GM21723 (cell line): ENCODE data around the gene CYP2D6.
"Not testable (repeated sequence)": the region's sequence is repeated elsewhere in the genome, so short reads cannot be mapped to it uniquely, and the experiment has no call there.

Source experiments
- ATAC-seq: cut with Tn5 transposase; IDR thresholded peaks from one replicate; pipeline ENCODE4 v1.9.1; 2021; ENCODE audit warnings: mild to moderate bottlenecking, moderate library complexity; ENCODE audit not compliant: unreplicated experiment

The CYP2D6 gene

DNA sequence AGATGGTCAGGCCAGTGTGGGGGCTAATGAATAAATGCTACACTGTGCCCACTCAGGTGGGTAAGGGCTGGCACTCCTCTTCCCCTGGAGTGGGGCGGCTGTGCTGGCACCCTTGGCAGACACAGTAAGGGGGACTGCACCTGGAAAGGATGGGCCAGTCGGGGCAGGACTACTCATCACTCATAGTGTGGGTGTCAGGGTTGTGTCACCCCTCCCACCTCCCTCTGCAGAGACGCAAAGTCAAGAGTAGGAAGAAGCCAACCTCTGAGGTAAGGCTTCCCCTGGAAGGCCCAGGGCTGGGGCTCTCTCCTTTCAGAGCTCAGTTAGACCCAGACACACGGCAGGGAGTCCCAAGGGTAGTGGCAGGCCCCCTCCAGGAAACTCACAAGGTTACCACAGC, 5.1 kb upstream of the CYP2D6 start:
- not testable (repeated sequence) for ATAC-seq

DNA sequence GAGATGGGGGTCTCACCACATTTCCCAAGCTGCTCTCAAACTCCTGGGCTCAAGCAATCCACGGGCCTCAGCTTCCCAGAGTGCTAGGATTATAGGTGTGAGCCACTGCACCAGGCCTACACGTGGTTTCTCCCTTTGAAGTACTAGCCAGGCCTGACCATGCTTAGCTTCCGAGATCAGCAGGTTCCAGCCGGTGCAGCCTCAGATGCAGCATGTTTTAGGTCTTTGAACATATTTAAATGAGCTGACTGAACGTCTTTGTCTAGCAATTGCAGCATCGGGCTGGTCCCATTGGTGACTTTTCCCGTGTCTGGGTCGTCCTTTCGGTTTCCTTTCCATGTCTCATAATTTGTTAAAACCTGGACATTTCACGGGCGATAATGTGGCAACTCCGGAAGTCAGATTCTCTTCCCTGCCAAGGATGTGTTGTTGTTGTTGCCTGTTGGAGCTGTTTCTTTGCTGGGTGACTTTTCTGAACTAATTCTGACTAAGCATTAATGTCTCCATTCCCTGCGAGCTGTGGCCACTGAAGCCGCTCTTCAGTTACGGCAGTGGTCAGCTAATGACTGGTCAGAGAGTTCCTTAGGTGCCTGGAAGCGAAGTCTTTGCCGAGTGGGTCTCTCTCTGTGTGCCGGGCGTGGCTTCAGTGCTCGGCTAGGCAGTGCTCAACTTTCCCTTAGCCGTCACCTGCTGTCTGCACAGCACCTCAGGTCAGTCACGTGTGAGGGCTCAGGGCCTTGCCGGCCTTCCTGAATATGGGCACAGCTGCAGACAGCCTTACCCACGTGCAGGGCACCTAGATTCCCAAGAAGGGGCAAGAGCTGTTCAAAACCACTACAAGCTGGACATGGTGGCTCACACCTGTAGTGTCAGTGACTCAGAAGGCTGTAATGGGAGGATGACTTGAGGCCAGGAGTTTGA, 3.8 kb upstream of the CYP2D6 start:
- ATAC-seq = no peak

GRCh38 chr22:42132457-42132856, 1.8 kb upstream of the CYP2D6 start:
- no peak for ATAC-seq

GRCh38 chr22:42131562-42131961, 952 bp upstream of the CYP2D6 start:
- ATAC-seq = no peak

- ATAC-seq = not testable (repeated sequence)
These were observed 428 bp downstream of the CYP2D6 start for GRCh38 chr22:42130182-42130581.

DNA sequence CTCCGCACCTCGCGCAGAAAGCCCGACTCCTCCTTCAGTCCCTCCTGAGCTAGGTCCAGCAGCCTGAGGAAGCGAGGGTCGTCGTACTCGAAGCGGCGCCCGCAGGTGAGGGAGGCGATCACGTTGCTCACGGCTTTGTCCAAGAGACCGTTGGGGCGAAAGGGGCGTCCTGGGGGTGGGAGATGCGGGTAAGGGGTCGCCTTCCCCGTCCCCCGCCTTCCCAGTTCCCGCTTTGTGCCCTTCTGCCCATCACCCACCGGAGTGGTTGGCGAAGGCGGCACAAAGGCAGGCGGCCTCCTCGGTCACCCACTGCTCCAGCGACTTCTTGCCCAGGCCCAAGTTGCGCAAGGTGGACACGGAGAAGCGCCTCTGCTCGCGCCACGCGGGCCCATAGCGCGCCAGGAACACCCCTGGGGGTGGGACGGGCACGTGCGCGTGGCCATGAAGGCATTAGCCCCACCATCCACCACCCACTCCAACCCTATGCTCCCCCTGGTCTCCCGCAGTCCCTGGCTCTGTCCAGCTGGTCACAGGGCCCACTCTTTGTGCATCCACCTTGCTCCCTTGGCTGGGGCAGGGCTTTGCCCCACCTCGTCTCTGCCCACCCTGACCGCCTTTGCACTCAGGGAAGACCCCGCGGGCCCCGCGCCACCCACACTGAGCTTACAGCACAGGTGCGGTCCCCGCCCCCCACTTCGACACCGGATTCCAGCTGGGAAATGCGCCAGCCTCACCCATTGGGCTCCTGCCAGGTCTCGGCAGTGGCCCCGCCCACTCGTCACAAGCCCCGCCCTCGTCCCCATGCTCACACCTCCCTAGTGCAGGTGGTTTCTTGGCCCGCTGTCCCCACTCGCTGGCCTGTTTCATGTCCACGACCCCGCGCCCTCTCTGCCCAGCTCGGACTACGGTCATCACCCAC, 1.6 kb downstream of the CYP2D6 start:
- ATAC-seq = not testable (repeated sequence)

DNA sequence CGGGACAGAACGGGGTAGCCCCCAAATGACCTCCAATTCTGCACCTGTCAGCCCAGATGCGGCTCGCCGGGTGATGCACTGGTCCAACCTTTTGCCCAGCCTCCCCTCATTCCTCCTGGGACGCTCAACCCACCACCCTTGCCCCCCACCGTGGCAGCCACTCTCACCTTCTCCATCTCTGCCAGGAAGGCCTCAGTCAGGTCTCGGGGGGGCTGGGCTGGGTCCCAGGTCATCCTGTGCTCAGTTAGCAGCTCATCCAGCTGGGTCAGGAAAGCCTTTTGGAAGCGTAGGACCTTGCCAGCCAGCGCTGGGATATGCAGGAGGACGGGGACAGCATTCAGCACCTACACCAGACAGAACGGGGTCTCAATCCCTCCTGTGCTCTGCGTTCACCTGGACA, 2.6 kb downstream of the CYP2D6 start:
- not testable (repeated sequence) for ATAC-seq

GRCh38 chr22:42127606-42128005, 3.0 kb downstream of the CYP2D6 start:
- ATAC-seq = no peak

DNA sequence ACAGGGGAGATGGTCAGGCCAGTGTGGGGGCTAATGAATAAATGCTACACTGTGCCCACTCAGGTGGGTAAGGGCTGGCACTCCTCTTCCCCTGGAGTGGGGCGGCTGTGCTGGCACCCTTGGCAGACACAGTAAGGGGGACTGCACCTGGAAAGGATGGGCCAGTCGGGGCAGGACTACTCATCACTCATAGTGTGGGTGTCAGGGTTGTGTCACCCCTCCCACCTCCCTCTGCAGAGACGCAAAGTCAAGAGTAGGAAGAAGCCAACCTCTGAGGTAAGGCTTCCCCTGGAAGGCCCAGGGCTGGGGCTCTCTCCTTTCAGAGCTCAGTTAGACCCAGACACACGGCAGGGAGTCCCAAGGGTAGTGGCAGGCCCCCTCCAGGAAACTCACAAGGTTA, 7.1 kb downstream of the CYP2D6 start:
- not testable (repeated sequence) for ATAC-seq

GRCh38 chr22:42120231-42121021, 10.2 kb downstream of the CYP2D6 start:
- ATAC-seq = not testable (repeated sequence)

- no peak for ATAC-seq
These were observed 13.7 kb downstream of the CYP2D6 start for GRCh38 chr22:42116848-42117424.

- ATAC-seq = not testable (repeated sequence)
These were observed 15.2 kb downstream of the CYP2D6 start for GRCh38 chr22:42115420-42115830.

- no peak for ATAC-seq
These were observed 15.9 kb downstream of the CYP2D6 start for GRCh38 chr22:42114721-42115120.

DNA sequence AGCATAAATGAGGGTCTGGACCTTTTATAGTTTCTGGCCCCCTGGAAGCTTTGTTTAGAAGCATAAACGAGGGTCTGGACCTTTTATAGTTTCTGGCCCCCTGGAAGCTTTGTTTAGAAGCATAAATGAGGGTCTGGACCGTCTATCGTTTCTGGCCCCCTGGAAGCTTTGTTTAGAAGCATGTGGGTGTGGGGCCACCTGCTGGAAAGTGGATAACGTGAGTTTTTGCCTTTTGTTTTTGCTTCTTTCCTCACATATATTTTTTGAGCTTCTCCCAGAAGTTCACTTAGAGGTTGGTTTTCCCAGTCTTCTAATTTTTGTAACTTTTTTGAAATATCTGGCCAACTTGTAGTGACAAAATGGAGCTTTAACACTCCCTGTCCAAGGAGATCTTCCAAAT, 17.8 kb downstream of the CYP2D6 start:
- not testable (repeated sequence) for ATAC-seq

- no peak for ATAC-seq
These were observed 18.8 kb downstream of the CYP2D6 start for GRCh38 chr22:42111798-42112197.

DNA sequence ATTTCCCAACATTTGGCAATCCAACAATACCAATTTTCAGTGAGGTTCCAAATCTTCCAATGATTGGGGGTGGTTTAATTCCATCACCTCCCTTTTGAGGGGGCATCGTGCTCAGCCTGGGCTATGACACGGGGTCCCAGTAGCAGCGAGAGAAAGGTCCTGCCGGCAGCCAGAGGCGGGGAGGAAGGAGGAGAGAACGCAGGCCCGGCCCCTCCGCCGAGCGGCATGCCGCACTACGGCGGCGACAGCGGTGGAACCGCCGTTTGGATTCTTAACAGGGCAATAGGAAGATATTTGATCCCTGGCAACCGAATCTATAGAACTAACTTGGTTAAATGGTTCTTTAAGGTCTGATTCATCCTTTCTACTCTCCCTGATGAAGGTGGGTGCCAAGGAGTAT, 21.8 kb downstream of the CYP2D6 start:
- ATAC-seq = no peak

GRCh38 chr22:42104332-42104860, 26.2 kb downstream of the CYP2D6 start:
- not testable (repeated sequence) for ATAC-seq

- no peak for ATAC-seq
These were observed 29.4 kb downstream of the CYP2D6 start for GRCh38 chr22:42101199-42101598.

GRCh38 chr22:42091455-42091782, 39.2 kb downstream of the CYP2D6 start:
- no peak for ATAC-seq
